HG03135 (cell line): Measurements from ENCODE around the gene ANKS1A.
"Not testable (repeated sequence)": the region's sequence is repeated elsewhere in the genome, so short reads cannot be mapped to it uniquely, and the experiment has no call there.

ENCODE experiments used
- ATAC-seq: cut with Tn5 transposase; IDR thresholded peaks from one replicate; pipeline ENCODE4 v1.9.1; 2021; ENCODE audit warnings: mild to moderate bottlenecking, moderate library complexity; ENCODE audit not compliant: unreplicated experiment

Gene ANKS1A

GRCh38 chr6:34888874-34889555 lies at the start of gene ANKS1A:
TSS of gene ANKS1A (plus strand) at chr6:34889255. CDS start at chr6:34889403, 148 bp downstream.
- ATAC-seq, result no peak

GRCh38 chr6:34839666-34840352 lies 49.2 kb upstream of the ANKS1A start:
- ATAC-seq, result no peak

- not testable (repeated sequence) for ATAC-seq
These were observed 40.0 kb upstream of the ANKS1A start for GRCh38 chr6:34849066-34849465.

- no peak for ATAC-seq
These were observed 37.7 kb upstream of the ANKS1A start for GRCh38 chr6:34851361-34851760.

GRCh38 chr6:34852406-34853085 lies 36.5 kb upstream of the ANKS1A start:
- no peak for ATAC-seq

GRCh38 chr6:34855463-34855862 lies 33.6 kb upstream of the ANKS1A start:
- no peak for ATAC-seq

GRCh38 chr6:34858681-34859080 lies 30.4 kb upstream of the ANKS1A start:
- no peak for ATAC-seq

- ATAC-seq, result no peak
These were observed 29.1 kb upstream of the ANKS1A start for GRCh38 chr6:34859951-34860350.

- ATAC-seq, result no peak
These were observed 28.3 kb upstream of the ANKS1A start for GRCh38 chr6:34860776-34861175.

- no peak for ATAC-seq
These were observed 25.0 kb upstream of the ANKS1A start for GRCh38 chr6:34864007-34864406.

- no peak for ATAC-seq
These were observed 23.9 kb upstream of the ANKS1A start for GRCh38 chr6:34865107-34865506.

- no peak for ATAC-seq
These were observed 22.5 kb upstream of the ANKS1A start for GRCh38 chr6:34866509-34866908.

- ATAC-seq, result no peak
These were observed 21.6 kb upstream of the ANKS1A start for GRCh38 chr6:34867484-34867883.

- no peak for ATAC-seq
These were observed 17.2 kb upstream of the ANKS1A start for GRCh38 chr6:34871853-34872252.

- ATAC-seq, result no peak
These were observed 16.7 kb upstream of the ANKS1A start for GRCh38 chr6:34872332-34872731.

- no peak for ATAC-seq
These were observed 13.5 kb upstream of the ANKS1A start for GRCh38 chr6:34875292-34876213.

GRCh38 chr6:34876472-34876871 lies 12.6 kb upstream of the ANKS1A start:
- ATAC-seq, result no peak

- ATAC-seq, result no peak
These were observed 11.8 kb upstream of the ANKS1A start for GRCh38 chr6:34877259-34877658.

- no peak for ATAC-seq
These were observed 11.1 kb upstream of the ANKS1A start for GRCh38 chr6:34877869-34878485.

GRCh38 chr6:34884073-34884472 lies 5.0 kb upstream of the ANKS1A start:
- not testable (repeated sequence) for ATAC-seq
